AG04449 (cell line): ENCODE data around the gene CMTM7.

Experiments
- CTCF ChIA-PET: fragments of 350-600 bp; formaldehyde crosslinking; extraction: SDS; loops from one replicate; lab custom pipeline; 2021; ENCODE audit warnings: antibody characterized with exemption; lab: Yijun Ruan, JAX
- POLR2A ChIA-PET: fragments of 400-600, 350-600 bp; formaldehyde crosslinking; extraction: SDS; loops from one replicate; lab custom pipeline; 2020; ENCODE audit warnings: antibody characterized with exemption, inconsistent platforms; lab: Yijun Ruan, JAX
- DNase-seq: peaks from one replicate; pipeline ENCODE4 v3.0.0-alpha.2; 2010; ENCODE audit warnings: low read depth, low spot score
- H3K4me3 ChIP-seq: 2 replicates; pipeline ENCODE4 v1.5.1; 2011; ENCODE audit warnings: low read depth, mild to moderate bottlenecking, control low read depth, low read length
- CTCF ChIP-seq: IDR thresholded peaks from one replicate; pipeline ENCODE4 v1.5.1; 2011; ENCODE audit warnings: mild to moderate bottlenecking, moderate library complexity, low read length, control low read depth, inconsistent platforms; ENCODE audit not compliant: insufficient read depth; ENCODE audit errors: missing control alignments

Gene CMTM7

GRCh38 chr3:32430900-32431299 lies 39.2 kb downstream of the CMTM7 start:
- TF ChIP-seq CTCF = no peak
- DNase-seq = no peak
- ChIA-PET POLR2A (no interaction called here), CTCF (no interaction called here)
- no peak overlapping the region for H3K4me3 ChIP-seq

- no peak overlapping the region for H3K4me3 ChIP-seq
- TF ChIP-seq CTCF = no peak
- no peak for DNase-seq
- POLR2A ChIA-PET = no interaction called here
- CTCF ChIA-PET = no interaction called here
Measured at GRCh38 chr3:32431481-32431880, 39.8 kb downstream of the CMTM7 start.

GRCh38 chr3:32432045-32432710 lies 40.5 kb downstream of the CMTM7 start:
- no peak overlapping the region for H3K4me3 ChIP-seq
- ChIA-PET POLR2A (no interaction called here), CTCF (no interaction called here)
- no peak for DNase-seq
- no peak for TF ChIP-seq CTCF

- TF ChIP-seq CTCF = no peak
- ChIA-PET CTCF (no interaction called here), POLR2A (no interaction called here)
- H3K4me3 ChIP-seq = no peak overlapping the region
- DNase-seq = no peak
Measured at GRCh38 chr3:32432711-32433530, 41.3 kb downstream of the CMTM7 start.

- DNase-seq = no peak
- POLR2A ChIA-PET = no interaction called here
- CTCF ChIA-PET = interaction anchor here (0.9 to 1.3 kb wide), 2 partner anchors 8 to 34 kb away, joined by 3 to 5 read pairs; no protein-coding TSS in a partner anchor
- no peak for TF ChIP-seq CTCF
- no peak overlapping the region for H3K4me3 ChIP-seq
Measured at GRCh38 chr3:32434206-32434605, 42.6 kb downstream of the CMTM7 start.
